AG04450 (cell line): ENCODE data around the gene ZNRF4. TPM values are rescaled to one million over a fixed set of nuclear protein-coding genes. Genes with fewer than 3 reads are reported as not detected.
A peak's percentile ranks its signal among the peaks of the same experiment; 100 is the strongest.
"Not testable (repeated sequence)": the region's sequence is repeated elsewhere in the genome, so short reads cannot be mapped to it uniquely, and the experiment has no call there.

Experiments
- CTCF ChIA-PET: fragments of 300-600, 350-600 bp; formaldehyde crosslinking; extraction: SDS; loops from one replicate; lab custom pipeline; 2022; ENCODE audit warnings: antibody characterized with exemption, inconsistent platforms; lab: Charles Lee
- POLR2A ChIA-PET: fragments of 350-600 bp; formaldehyde crosslinking; extraction: SDS; loops from one replicate; lab custom pipeline; 2021; ENCODE audit warnings: antibody characterized with exemption, inconsistent platforms; lab: Yijun Ruan, JAX
- DNase-seq: peaks from one replicate; pipeline ENCODE4 v3.0.0-alpha.2; 2011; ENCODE audit warnings: low read depth, low spot score
- H3K27ac ChIP-seq: one replicate; pipeline ENCODE4 v1.5.1; 2012; ENCODE audit warnings: low read depth, low read length, control low read depth
- H3K27me3 ChIP-seq: one replicate; pipeline ENCODE4 v1.6.0; 2012; ENCODE audit warnings: low read length; ENCODE audit not compliant: control insufficient read depth, insufficient read depth
- H3K4me3 ChIP-seq: 2 replicates; pipeline ENCODE4 v1.5.1; 2011; ENCODE audit warnings: mild to moderate bottlenecking, low read depth, low read length, control low read depth
- H3K9me3 ChIP-seq: 2 replicates; pipeline ENCODE4 v1.5.1; 2012; ENCODE audit warnings: low read length; ENCODE audit not compliant: control insufficient read depth, insufficient read depth
- CTCF ChIP-seq: IDR thresholded peaks from 2 replicates; pipeline ENCODE4 v1.5.1; 2011; ENCODE audit warnings: low read depth, low read length, control low read depth, inconsistent platforms
- polyA plus RNA-seq: library from polyadenylated mRNA; depleted of rRNA; stranded (reverse); fragments of >200 nt; gene quantifications from 2 replicates; pipeline ENCODE4 v1.2.3, GENCODE V29; 2011

Gene ZNRF4
- polyA plus RNA-seq, 1 experiment: not detected

GRCh38 chr19:5436106-5436947 is 18.9 kb upstream of the ZNRF4 start:
- peaks cover 4% of the 10 kb centered on the region; the same call in 1 of the 2 replicates for H3K9me3 ChIP-seq
- ChIA-PET CTCF (no interaction called here), POLR2A (interaction anchor here (0.6 to 1.5 kb wide), 4 partner anchors 42 to 409 kb away, joined by 3 to 6 read pairs (median 6); partner anchors contain the start of gene PTPRS)
- TF ChIP-seq CTCF: no peak
- peak; percentile 55 for DNase-seq
- peak overlapping the region; percentile 60 for H3K4me3 ChIP-seq
- peak overlapping the region; percentile 57 for H3K27ac ChIP-seq
- peaks cover 3% of the 10 kb centered on the region for H3K27me3 ChIP-seq

GRCh38 chr19:5436948-5437306 is 18.3 kb upstream of the ZNRF4 start:
- DNase-seq: no peak
- ChIA-PET POLR2A (interaction anchor here (0.6 to 1.5 kb wide), 4 partner anchors 43 to 409 kb away, joined by 3 to 6 read pairs (median 6); partner anchors contain the start of gene PTPRS), CTCF (no interaction called here)
- H3K4me3 ChIP-seq: peak overlapping the region; percentile 60
- H3K9me3 ChIP-seq: peaks cover 4% of the 10 kb centered on the region; the same call in 1 of the 2 replicates
- no peak overlapping the region for H3K27ac ChIP-seq
- peaks cover 3% of the 10 kb centered on the region for H3K27me3 ChIP-seq
- no peak for TF ChIP-seq CTCF

GRCh38 chr19:5438756-5439155 is 16.5 kb upstream of the ZNRF4 start:
- DNase-seq, H3K27ac ChIP-seq, H3K4me3 ChIP-seq, H3K27me3 ChIP-seq, H3K9me3 ChIP-seq, POLR2A ChIA-PET, CTCF ChIA-PET: not testable (repeated sequence)

- no peak for DNase-seq
- Histone ChIP-seq H3K4me3 (no peak overlapping the region), H3K9me3 (no peaks in the 10 kb centered on the region), H3K27me3 (peaks cover 3% of the 10 kb centered on the region), H3K27ac (no peak overlapping the region)
- ChIA-PET CTCF (no interaction called here), POLR2A (no interaction called here)
- no peak for TF ChIP-seq CTCF
These were observed 15.8 kb upstream of the ZNRF4 start for GRCh38 chr19:5439452-5439851.

GRCh38 chr19:5440299-5440698 is 14.9 kb upstream of the ZNRF4 start:
- no peak overlapping the region for H3K27ac ChIP-seq
- ChIA-PET CTCF (no interaction called here), POLR2A (no interaction called here)
- no peak for TF ChIP-seq CTCF
- H3K4me3 ChIP-seq: no peak overlapping the region
- no peaks in the 10 kb centered on the region for H3K9me3 ChIP-seq
- no peak for DNase-seq
- H3K27me3 ChIP-seq: peaks cover 3% of the 10 kb centered on the region
